C4-2B (cell line): ENCODE measurements around the gene CMPK2.
A peak's percentile ranks its signal among the peaks of the same experiment; 100 is the strongest.
"Not testable (repeated sequence)": the region's sequence is repeated elsewhere in the genome, so short reads cannot be mapped to it uniquely, and the experiment has no call there.

ENCODE experiments used
- H3K27ac ChIP-seq: fragments of 450-650 bp; 2 replicates; pipeline ENCODE4 v1.5.1; 2017
- ZFX ChIP-seq: fragments of 450-650 bp; IDR thresholded peaks from 2 replicates; pipeline ENCODE4 v1.6.1; 2017
- TF ChIP-seq, protein P1 (sequence below): fragments of 450-650 bp; conservative IDR thresholded peaks from 2 replicates; pipeline ENCODE4 v1.5.1; 2017; ENCODE audit warnings: mild to moderate bottlenecking

The CMPK2 gene

DNA sequence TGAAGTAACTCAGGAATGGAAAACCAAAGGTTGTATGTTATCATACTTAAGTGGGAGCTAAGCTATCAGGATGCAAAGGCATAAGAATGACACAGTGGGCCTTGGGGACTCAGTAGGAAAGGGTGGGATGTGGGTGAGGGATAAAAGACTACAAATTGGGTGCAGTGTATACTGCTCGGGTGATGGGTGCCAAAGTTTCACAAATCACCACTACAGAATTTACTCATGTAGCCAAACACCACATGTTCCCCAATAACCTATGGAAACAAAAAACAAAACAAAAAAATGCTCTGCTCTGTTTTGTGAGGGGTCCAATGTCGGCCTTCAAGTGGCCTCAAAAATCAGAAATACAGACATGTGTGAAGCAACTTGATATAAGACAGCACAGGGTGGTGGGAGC is 42.6 kb upstream of the CMPK2 start:
- no peak overlapping the region for H3K27ac ChIP-seq
- TF ChIP-seq, protein P1, sequence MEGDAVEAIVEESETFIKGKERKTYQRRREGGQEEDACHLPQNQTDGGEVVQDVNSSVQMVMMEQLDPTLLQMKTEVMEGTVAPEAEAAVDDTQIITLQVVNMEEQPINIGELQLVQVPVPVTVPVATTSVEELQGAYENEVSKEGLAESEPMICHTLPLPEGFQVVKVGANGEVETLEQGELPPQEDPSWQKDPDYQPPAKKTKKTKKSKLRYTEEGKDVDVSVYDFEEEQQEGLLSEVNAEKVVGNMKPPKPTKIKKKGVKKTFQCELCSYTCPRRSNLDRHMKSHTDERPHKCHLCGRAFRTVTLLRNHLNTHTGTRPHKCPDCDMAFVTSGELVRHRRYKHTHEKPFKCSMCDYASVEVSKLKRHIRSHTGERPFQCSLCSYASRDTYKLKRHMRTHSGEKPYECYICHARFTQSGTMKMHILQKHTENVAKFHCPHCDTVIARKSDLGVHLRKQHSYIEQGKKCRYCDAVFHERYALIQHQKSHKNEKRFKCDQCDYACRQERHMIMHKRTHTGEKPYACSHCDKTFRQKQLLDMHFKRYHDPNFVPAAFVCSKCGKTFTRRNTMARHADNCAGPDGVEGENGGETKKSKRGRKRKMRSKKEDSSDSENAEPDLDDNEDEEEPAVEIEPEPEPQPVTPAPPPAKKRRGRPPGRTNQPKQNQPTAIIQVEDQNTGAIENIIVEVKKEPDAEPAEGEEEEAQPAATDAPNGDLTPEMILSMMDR: no peak
- no peak for TF ChIP-seq ZFX

DNA sequence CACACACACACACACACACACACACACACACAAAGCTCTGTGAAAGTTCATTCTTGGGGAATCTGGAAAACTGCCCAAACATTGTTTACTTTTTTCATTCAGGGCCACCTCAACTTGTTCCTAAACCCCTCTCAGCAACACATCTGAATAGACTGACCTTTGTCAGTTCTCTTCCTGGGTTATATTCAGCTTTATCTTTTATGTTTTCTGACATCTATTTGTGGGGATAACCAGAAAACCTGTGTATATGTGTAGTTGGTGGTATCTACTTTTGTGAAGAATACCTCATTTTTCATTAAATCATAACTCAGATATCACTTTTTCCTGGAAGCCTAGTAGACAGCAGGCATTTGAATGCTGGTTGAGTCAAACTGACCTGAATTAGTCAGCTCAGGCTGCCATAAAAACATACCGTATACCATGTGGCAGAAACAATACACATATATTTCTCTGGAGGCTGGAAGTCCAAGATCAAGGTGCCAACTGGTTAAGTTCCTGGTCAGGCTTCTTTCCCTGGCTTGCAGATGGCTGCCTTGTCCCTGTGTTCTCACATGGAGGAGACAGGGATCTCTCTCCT is 40.5 kb upstream of the CMPK2 start:
- TF ChIP-seq, protein P1: no peak
- TF ChIP-seq ZFX: no peak
- no peak overlapping the region for H3K27ac ChIP-seq

DNA sequence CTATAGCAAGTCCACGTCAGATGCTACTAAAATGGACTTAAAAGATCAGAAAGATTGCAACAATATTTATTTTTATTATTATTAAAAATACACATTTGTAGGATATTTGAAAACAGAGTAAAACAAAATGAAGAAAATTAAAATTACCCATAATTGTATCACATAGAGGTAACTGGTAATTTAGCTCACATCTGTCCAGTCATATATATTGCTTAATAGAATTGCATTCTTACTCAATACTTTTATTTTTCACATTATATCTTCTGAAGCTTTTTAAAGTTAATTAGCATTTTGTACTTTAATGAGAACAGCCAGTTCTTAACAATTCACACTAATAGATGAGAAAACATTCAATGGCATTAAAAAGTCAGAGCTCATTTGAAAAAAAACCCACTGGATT is 40.0 kb upstream of the CMPK2 start:
- no peak for TF ChIP-seq ZFX
- TF ChIP-seq, protein P1: no peak
- H3K27ac ChIP-seq: no peak overlapping the region

DNA sequence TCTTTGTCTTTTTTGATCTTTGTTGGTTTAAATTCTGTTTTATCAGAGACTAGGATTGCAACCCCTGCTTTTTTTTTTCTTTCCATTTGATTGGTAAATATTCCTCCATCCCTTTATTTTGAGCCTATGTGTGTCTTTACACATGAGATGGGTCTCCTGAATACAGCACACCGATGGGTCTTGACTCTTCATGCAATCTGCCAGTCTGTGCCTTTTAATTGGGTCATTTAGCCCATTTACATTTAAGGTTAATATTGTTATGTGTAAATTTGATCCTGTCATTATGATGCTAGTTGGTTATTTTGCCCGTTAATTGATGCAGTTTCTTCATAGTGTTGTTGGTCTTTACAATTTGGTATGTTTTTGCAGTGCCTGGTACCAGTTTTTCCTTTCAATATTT is 36.9 kb upstream of the CMPK2 start:
- not testable (repeated sequence) for H3K27ac ChIP-seq

DNA sequence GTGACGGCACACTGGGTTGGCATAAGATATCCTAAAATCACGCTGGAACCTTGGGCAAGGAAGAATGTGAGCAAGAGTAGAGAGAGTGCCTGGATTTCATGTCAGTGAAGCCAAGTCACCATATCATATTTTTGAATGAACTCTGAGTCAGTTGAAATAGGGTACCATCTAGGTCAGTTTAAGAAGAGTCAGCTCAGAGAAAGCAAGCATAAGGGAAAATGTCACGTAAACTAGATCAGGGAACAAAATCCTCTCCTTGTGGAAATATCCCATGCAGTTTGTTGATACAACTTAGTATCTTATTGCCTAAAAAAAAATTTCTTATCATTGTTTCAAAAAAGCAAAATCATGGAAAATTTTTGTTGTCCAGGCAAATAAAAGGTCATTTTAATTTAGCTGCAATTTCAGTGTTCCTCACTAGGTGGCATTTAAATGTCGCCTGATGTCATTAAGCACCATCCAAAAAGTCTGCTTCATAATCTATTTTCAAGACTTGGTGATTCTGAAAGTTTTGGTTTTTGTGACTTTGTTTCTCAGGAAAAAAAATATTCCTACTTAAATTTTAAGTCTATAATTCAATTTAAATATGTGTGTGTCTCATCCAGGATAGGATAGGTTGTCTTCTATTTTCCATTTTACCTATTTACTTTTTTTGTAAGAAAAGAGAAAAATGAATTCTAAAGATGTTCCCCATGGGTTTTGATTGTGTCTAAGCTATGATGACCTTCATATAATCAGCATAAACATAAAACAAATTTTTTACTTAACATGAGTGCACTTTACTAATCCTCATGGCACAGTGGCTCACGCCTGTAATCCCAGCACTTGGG is 31.4 kb upstream of the CMPK2 start:
- H3K27ac ChIP-seq: no peak overlapping the region
- no peak for TF ChIP-seq ZFX
- TF ChIP-seq, protein P1: peak; percentile 81

DNA sequence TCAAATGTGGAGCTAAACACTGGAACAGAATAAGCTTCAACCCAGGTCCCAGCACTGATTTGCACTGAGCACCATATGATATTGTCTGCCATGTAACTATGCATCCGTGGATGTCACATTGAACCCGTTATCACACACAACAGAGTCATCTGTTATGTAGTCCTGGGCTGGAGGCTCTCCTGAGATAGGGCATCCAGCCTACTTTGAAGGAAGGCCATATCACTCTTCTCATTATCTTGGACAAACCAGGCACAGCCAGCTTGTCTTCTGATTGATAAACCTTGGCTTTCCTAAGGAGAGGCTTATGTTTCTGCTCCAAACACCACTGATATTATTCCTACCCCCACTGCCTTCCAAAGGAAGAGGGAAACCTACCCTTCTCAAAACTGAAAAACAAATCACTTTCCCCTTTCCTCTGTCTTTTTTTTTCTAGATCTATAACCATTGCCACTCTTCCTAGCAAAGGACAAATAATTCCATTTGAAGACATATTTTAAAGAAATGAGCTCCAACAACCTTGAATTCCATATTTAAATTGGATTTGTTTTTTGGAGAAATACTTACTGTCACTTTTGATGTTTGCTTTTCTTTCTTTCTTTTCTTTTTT is 28.3 kb upstream of the CMPK2 start:
- TF ChIP-seq, protein P1: no peak
- TF ChIP-seq ZFX: no peak
- H3K27ac ChIP-seq: no peak overlapping the region

DNA sequence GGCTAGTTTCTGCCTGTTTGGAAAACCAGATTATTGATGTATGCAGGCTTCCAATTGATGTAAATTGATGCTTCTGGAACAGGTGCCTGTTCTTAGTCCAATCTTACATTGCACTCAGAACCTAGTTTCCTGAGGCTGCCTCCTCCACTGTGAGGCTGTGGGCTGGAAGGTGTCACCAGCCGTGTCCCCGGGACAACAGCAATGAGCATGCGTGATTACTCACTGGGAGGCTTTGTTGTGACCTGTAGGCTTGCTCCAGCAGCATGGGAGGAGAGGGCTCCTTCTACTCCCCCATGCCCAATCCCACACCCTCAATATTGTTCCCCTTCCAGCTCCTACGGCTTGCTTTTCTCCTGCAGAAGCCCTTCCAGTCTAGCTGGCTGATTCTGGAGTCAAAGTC is 23.0 kb upstream of the CMPK2 start:
- H3K27ac ChIP-seq: no peak overlapping the region
- TF ChIP-seq, protein P1: no peak
- no peak for TF ChIP-seq ZFX
